Measurements from ENCODE around the gene SYT12.

SYT12 gene

GRCh38 chr11:67057205-67057672 lies 34.3 kb downstream of the SYT12 start:
- DNase-seq: no peak

- DNase-seq: no peak
These were observed 35.6 kb downstream of the SYT12 start for GRCh38 chr11:67058506-67058905.

GRCh38 chr11:67059671-67060070 lies 36.7 kb downstream of the SYT12 start:
- DNase-seq: no peak

- no peak for DNase-seq
These were observed 37.2 kb downstream of the SYT12 start for GRCh38 chr11:67060111-67060522.

- no peak for DNase-seq
These were observed 39.8 kb downstream of the SYT12 start for GRCh38 chr11:67062526-67063373.

GRCh38 chr11:67066333-67066709 lies 43.4 kb downstream of the SYT12 start:
- no peak for DNase-seq

- DNase-seq: peak; percentile 64 to 71
These were observed 48.7 kb downstream of the SYT12 start for GRCh38 chr11:67071420-67072284.

GRCh38 chr11:67072295-67072694 lies 49.4 kb downstream of the SYT12 start:
- DNase-seq: no peak

- DNase-seq: no peak
These were observed 51.0 kb downstream of the SYT12 start for GRCh38 chr11:67073908-67074307.

- no peak for DNase-seq
These were observed 53.3 kb downstream of the SYT12 start for GRCh38 chr11:67076202-67076601.

- DNase-seq: no peak
These were observed 56.3 kb downstream of the SYT12 start for GRCh38 chr11:67079065-67079705.

- no peak for DNase-seq
These were observed 59.3 kb downstream of the SYT12 start for GRCh38 chr11:67082071-67082791.

- no peak for DNase-seq
These were observed 60.9 kb downstream of the SYT12 start for GRCh38 chr11:67083786-67084366.

GRCh38 chr11:67085617-67086016 lies 62.7 kb downstream of the SYT12 start:
- no peak for DNase-seq

- no peak for DNase-seq
These were observed 67.8 kb downstream of the SYT12 start for GRCh38 chr11:67090717-67091116.

GRCh38 chr11:67095214-67095507 lies 72.2 kb downstream of the SYT12 start:
- DNase-seq: no peak

GRCh38 chr11:67098799-67099429 lies 76.0 kb downstream of the SYT12 start:
- no peak for DNase-seq

- no peak for DNase-seq
These were observed 76.9 kb downstream of the SYT12 start for GRCh38 chr11:67099831-67100324.
